Measurements from ENCODE around the gene ARVCF. TPM values are rescaled to one million over a fixed set of nuclear protein-coding genes. Genes with fewer than 3 reads are reported as not detected.

ARVCF gene
- polyA plus RNA-seq, 1 donor from 2014 or later, result 112 TPM

DNA sequence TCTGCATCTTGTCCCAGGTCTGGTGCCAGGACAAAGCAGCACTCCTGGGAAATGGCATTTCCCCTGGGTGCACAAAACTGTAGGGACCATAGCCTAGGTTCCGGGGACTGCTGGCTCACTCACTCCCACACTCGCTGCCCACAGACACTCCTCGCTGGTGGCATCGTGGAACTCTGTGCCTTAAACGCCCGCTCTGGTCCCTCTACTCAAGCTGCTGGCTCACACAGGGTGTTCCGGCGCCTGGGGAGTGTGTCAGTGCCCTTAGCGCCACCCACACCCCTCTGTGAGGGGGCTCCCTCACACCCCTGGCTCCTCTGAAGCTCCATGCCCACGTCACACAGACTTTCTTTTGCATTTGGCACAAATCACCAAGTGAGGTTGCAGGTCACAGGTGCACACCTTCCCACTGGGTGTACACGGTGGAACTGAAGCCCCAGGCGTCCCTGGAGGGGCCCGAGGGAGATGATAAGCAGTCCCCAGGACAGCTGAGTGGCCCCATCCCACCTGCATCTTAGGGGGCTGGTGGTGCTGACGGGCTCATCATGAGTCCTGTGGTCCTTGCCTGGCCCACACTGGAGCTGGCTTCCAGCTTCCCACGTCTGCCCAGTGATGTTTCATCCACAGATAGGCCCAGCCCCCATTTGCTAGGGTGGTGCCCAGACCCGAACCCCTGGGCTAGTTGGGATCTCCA, 40.2 kb upstream of the ARVCF start:
- H3K79me2 ChIP-seq (replicated peaks; ENCODE audit: insufficient read depth, low read length), result no peaks in the 10 kb centered on the region
- TF ChIP-seq TAF1 (IDR thresholded peaks at IDR 0.05; ENCODE audit: low read depth), result no peak
- TF ChIP-seq POLR2AphosphoS5 (IDR thresholded peaks at IDR 0.05), result no peak
- no peak for TF ChIP-seq EP300 (conservative IDR thresholded peaks at IDR 0.05; ENCODE audit: poor library complexity, severe bottlenecking)
- no peak for TF ChIP-seq EZH2 (IDR thresholded peaks at IDR 0.05; ENCODE audit: borderline replicate concordance, insufficient read depth, low read length, poor library complexity, severe bottlenecking)
- no peak overlapping the region for H2AFZ ChIP-seq (ENCODE audit: low read depth, low read length)
- no peaks in the 10 kb centered on the region for H3K27me3 ChIP-seq (ENCODE audit: insufficient read depth, low read depth, low read length)
- no peaks in the 10 kb centered on the region for H3K9me3 ChIP-seq (ENCODE audit: low read length)
- H3K4me2 ChIP-seq (ENCODE audit: low read length), result no peak overlapping the region
- H3K36me3 ChIP-seq (ENCODE audit: insufficient read depth, low read length), result no peaks in the 10 kb centered on the region
- no peak overlapping the region for H3K4me3 ChIP-seq (ENCODE audit: low read length)
- H3K9me2 ChIP-seq (ENCODE audit: insufficient read depth, low read length), result no peaks in the 10 kb centered on the region
- no peaks in the 10 kb centered on the region for H3F3A ChIP-seq (ENCODE audit: insufficient read depth, low read length, poor library complexity, severe bottlenecking)
- H3K27ac ChIP-seq (ENCODE audit: low read length), result no peak overlapping the region
- H4K20me1 ChIP-seq (ENCODE audit: insufficient read depth), result no peaks in the 10 kb centered on the region
- H3K9ac ChIP-seq (ENCODE audit: low read length), result no peak overlapping the region

DNA sequence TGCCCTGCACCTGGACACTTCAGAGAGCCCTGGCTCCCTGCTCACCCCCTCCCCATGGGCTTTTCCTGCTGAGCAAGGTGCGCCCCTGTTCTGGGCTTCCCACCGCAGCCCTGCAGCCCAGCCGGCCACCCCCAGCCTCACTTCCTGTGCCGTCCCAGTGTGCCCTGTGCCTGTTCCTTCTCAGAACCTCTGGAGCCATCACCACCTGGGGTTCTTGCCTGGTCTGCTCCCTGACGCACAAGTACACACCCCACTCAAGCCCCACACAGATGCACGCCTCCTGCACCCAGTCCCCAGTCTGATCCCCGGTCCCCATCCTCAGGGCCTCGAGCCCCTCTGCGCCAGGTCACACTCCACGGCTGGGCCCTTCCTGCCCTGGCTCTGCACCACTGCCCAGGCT, 39.5 kb upstream of the ARVCF start:
- Histone ChIP-seq H3K4me2 (ENCODE audit: low read length) (no peak overlapping the region), H4K20me1 (ENCODE audit: insufficient read depth) (no peaks in the 10 kb centered on the region), H3K79me2 (replicated peaks; ENCODE audit: insufficient read depth, low read length) (no peaks in the 10 kb centered on the region), H3K27ac (ENCODE audit: low read length) (no peak overlapping the region), H3K4me3 (ENCODE audit: low read length) (no peak overlapping the region), H2AFZ (ENCODE audit: low read depth, low read length) (no peak overlapping the region), H3F3A (ENCODE audit: insufficient read depth, low read length, poor library complexity, severe bottlenecking) (no peaks in the 10 kb centered on the region), H3K36me3 (ENCODE audit: insufficient read depth, low read length) (no peaks in the 10 kb centered on the region), H3K9me2 (ENCODE audit: insufficient read depth, low read length) (no peaks in the 10 kb centered on the region), H3K9me3 (ENCODE audit: low read length) (no peaks in the 10 kb centered on the region), H3K9ac (ENCODE audit: low read length) (no peak overlapping the region), H3K27me3 (ENCODE audit: insufficient read depth, low read depth, low read length) (no peaks in the 10 kb centered on the region)
- TF ChIP-seq, protein P1, sequence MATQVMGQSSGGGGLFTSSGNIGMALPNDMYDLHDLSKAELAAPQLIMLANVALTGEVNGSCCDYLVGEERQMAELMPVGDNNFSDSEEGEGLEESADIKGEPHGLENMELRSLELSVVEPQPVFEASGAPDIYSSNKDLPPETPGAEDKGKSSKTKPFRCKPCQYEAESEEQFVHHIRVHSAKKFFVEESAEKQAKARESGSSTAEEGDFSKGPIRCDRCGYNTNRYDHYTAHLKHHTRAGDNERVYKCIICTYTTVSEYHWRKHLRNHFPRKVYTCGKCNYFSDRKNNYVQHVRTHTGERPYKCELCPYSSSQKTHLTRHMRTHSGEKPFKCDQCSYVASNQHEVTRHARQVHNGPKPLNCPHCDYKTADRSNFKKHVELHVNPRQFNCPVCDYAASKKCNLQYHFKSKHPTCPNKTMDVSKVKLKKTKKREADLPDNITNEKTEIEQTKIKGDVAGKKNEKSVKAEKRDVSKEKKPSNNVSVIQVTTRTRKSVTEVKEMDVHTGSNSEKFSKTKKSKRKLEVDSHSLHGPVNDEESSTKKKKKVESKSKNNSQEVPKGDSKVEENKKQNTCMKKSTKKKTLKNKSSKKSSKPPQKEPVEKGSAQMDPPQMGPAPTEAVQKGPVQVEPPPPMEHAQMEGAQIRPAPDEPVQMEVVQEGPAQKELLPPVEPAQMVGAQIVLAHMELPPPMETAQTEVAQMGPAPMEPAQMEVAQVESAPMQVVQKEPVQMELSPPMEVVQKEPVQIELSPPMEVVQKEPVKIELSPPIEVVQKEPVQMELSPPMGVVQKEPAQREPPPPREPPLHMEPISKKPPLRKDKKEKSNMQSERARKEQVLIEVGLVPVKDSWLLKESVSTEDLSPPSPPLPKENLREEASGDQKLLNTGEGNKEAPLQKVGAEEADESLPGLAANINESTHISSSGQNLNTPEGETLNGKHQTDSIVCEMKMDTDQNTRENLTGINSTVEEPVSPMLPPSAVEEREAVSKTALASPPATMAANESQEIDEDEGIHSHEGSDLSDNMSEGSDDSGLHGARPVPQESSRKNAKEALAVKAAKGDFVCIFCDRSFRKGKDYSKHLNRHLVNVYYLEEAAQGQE (IDR thresholded peaks at IDR 0.05; ENCODE audit: borderline replicate concordance), result no peak
- TF ChIP-seq SMC3 (conservative IDR thresholded peaks at IDR 0.05; ENCODE audit: poor library complexity), result no peak
- no peak for TF ChIP-seq RAD21 (conservative IDR thresholded peaks at IDR 0.05)
- TF ChIP-seq POLR2AphosphoS5 (IDR thresholded peaks at IDR 0.05), result no peak
- no peak for TF ChIP-seq EZH2 (IDR thresholded peaks at IDR 0.05; ENCODE audit: borderline replicate concordance, insufficient read depth, low read length, poor library complexity, severe bottlenecking)
- TF ChIP-seq CTCF (IDR thresholded peaks at IDR 0.05; ENCODE audit: poor library complexity, severe bottlenecking), result no peak
- TF ChIP-seq MXI1 (conservative IDR thresholded peaks at IDR 0.05; ENCODE audit: poor library complexity, severe bottlenecking), result no peak
- TF ChIP-seq TAF1 (IDR thresholded peaks at IDR 0.05; ENCODE audit: low read depth), result no peak
- no peak for TF ChIP-seq EP300 (conservative IDR thresholded peaks at IDR 0.05; ENCODE audit: poor library complexity, severe bottlenecking)

Measured in neural cell (in vitro differentiated cells).